HCT116 (cell line): ENCODE results near the gene DENND5A.

Source experiments
- ELF1 ChIP-seq: IDR thresholded peaks from 2 replicates; pipeline ENCODE4 v1.6.1; 2012; ENCODE audit warnings: low read depth, borderline replicate concordance
- EZH2 ChIP-seq: fragments of 200-600 bp; sonication (generic); IDR thresholded peaks from 2 replicates; pipeline ENCODE4 v1.6.1; 2017; ENCODE audit warnings: antibody characterized with exemption, mixed run types
- POLR2A ChIP-seq: IDR thresholded peaks from 2 replicates; pipeline ENCODE4 v1.7.0; 2011; ENCODE audit warnings: borderline replicate concordance; ENCODE audit not compliant: insufficient read depth, insufficient read length; ENCODE audit errors: extremely low read depth
- POLR2AphosphoS5 ChIP-seq: IDR thresholded peaks from 2 replicates; pipeline ENCODE4 v1.6.1; 2011; ENCODE audit warnings: mild to moderate bottlenecking, low read depth, low read length, moderate library complexity
- RAD21 ChIP-seq: IDR thresholded peaks from 2 replicates; pipeline ENCODE4 v1.6.1; 2012; ENCODE audit warnings: low read depth, mild to moderate bottlenecking
- SRF ChIP-seq: IDR thresholded peaks from 2 replicates; pipeline ENCODE4 v1.6.1; 2012; ENCODE audit warnings: low read depth
- TCF7L2 ChIP-seq: IDR thresholded peaks from 2 replicates; pipeline ENCODE4 v1.7.0; 2011; ENCODE audit warnings: borderline replicate concordance, inconsistent platforms; ENCODE audit not compliant: insufficient read depth, insufficient read length; ENCODE audit errors: extremely low read depth
- YY1 ChIP-seq: IDR thresholded peaks from 2 replicates; pipeline ENCODE4 v1.6.1; 2011; ENCODE audit warnings: low read length, low read depth, moderate library complexity, mild to moderate bottlenecking; ENCODE audit not compliant: insufficient replicate concordance; ENCODE audit errors: extremely low read depth
- TF ChIP-seq, protein P1 (sequence below), 3 experiments: fragments of 200-600 bp in 1 of 3; sonication (generic) in 1 of 3; IDR thresholded peaks in 2 of 3; conservative IDR thresholded peaks in 1 of 3; 2 replicates each; pipeline ENCODE4 v1.5.1; 2012 to 2017; ENCODE audit warnings: low read depth in 2 of 3, low read length in 2 of 3, antibody characterized with exemption in 1 of 3, borderline replicate concordance in 1 of 3, control low read depth in 1 of 3, mild to moderate bottlenecking in 1 of 3, mixed read lengths in 1 of 3, mixed run types in 1 of 3, moderate library complexity in 1 of 3; ENCODE audit not compliant: insufficient read depth in 1 of 3
- TF ChIP-seq, protein P2 (sequence below): IDR thresholded peaks from 2 replicates; pipeline ENCODE4 v1.6.1; 2012; ENCODE audit warnings: low read depth

- TF ChIP-seq POLR2A, result no peak
- no peak for TF ChIP-seq EZH2
- TF ChIP-seq, protein P1, sequence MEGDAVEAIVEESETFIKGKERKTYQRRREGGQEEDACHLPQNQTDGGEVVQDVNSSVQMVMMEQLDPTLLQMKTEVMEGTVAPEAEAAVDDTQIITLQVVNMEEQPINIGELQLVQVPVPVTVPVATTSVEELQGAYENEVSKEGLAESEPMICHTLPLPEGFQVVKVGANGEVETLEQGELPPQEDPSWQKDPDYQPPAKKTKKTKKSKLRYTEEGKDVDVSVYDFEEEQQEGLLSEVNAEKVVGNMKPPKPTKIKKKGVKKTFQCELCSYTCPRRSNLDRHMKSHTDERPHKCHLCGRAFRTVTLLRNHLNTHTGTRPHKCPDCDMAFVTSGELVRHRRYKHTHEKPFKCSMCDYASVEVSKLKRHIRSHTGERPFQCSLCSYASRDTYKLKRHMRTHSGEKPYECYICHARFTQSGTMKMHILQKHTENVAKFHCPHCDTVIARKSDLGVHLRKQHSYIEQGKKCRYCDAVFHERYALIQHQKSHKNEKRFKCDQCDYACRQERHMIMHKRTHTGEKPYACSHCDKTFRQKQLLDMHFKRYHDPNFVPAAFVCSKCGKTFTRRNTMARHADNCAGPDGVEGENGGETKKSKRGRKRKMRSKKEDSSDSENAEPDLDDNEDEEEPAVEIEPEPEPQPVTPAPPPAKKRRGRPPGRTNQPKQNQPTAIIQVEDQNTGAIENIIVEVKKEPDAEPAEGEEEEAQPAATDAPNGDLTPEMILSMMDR (IDR thresholded peaks at IDR 0.05 in 2 of 3, conservative IDR thresholded peaks at IDR 0.05 in 1 of 3; ENCODE audit: borderline replicate concordance in 1 of 3, insufficient read depth in 1 of 3, low read depth in 2 of 3, low read length in 2 of 3), result no peak
- TF ChIP-seq SRF, result no peak
- TF ChIP-seq, protein P2, sequence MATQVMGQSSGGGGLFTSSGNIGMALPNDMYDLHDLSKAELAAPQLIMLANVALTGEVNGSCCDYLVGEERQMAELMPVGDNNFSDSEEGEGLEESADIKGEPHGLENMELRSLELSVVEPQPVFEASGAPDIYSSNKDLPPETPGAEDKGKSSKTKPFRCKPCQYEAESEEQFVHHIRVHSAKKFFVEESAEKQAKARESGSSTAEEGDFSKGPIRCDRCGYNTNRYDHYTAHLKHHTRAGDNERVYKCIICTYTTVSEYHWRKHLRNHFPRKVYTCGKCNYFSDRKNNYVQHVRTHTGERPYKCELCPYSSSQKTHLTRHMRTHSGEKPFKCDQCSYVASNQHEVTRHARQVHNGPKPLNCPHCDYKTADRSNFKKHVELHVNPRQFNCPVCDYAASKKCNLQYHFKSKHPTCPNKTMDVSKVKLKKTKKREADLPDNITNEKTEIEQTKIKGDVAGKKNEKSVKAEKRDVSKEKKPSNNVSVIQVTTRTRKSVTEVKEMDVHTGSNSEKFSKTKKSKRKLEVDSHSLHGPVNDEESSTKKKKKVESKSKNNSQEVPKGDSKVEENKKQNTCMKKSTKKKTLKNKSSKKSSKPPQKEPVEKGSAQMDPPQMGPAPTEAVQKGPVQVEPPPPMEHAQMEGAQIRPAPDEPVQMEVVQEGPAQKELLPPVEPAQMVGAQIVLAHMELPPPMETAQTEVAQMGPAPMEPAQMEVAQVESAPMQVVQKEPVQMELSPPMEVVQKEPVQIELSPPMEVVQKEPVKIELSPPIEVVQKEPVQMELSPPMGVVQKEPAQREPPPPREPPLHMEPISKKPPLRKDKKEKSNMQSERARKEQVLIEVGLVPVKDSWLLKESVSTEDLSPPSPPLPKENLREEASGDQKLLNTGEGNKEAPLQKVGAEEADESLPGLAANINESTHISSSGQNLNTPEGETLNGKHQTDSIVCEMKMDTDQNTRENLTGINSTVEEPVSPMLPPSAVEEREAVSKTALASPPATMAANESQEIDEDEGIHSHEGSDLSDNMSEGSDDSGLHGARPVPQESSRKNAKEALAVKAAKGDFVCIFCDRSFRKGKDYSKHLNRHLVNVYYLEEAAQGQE, result no peak
- TF ChIP-seq TCF7L2, result no peak
- no peak for TF ChIP-seq ELF1
- no peak for TF ChIP-seq POLR2AphosphoS5
- TF ChIP-seq YY1, result no peak
- no peak for TF ChIP-seq RAD21
Measured at GRCh38 chr11:9201372-9202162, 63.6 kb downstream of the DENND5A start.
